B cell (primary cell): Measurements from ENCODE around the gene WASF2.

Experiments used
- CTCF ChIP-seq: fragments of 200-600 bp; IDR thresholded peaks from one replicate; pipeline ENCODE4 v1.8.0; 2022; ENCODE audit warnings: antibody characterized with exemption, mild to moderate bottlenecking
- EZH2 ChIP-seq: IDR thresholded peaks from 2 replicates; pipeline ENCODE4 v1.6.1; 2012; ENCODE audit warnings: borderline replicate concordance, low read depth, mild to moderate bottlenecking, moderate library complexity, low read length; ENCODE audit not compliant: insufficient read depth, poor library complexity, severe bottlenecking

GRCh38 chr1:27363766-27364695 lies 125.9 kb downstream of the WASF2 start:
- TF ChIP-seq CTCF (no peak), EZH2 (no peak)
